AG09309 (cell line): Measurements from ENCODE around the gene TRAPPC12.

Experiments
- DNase-seq: peaks from one replicate; pipeline ENCODE4 v3.0.0-alpha.2; 2010; ENCODE audit warnings: low read depth
- H3K4me3 ChIP-seq: 2 replicates; pipeline ENCODE4 v1.5.1; 2011; ENCODE audit warnings: mild to moderate bottlenecking, low read depth, low read length, moderate library complexity; ENCODE audit not compliant: control insufficient read depth
- CTCF ChIP-seq: IDR thresholded peaks from 2 replicates; pipeline ENCODE4 v1.5.1; 2011; ENCODE audit warnings: mild to moderate bottlenecking, low read depth, low read length, inconsistent platforms; ENCODE audit not compliant: insufficient read depth, control insufficient read depth; ENCODE audit errors: missing control alignments

The TRAPPC12 gene

GRCh38 chr2:3435445-3435844 is 56.0 kb downstream of the TRAPPC12 start:
- H3K4me3 ChIP-seq, result no peak overlapping the region
- DNase-seq, result no peak
- no peak for TF ChIP-seq CTCF

GRCh38 chr2:3440477-3440876 is 61.0 kb downstream of the TRAPPC12 start:
- no peak for TF ChIP-seq CTCF
- no peak for DNase-seq
- H3K4me3 ChIP-seq, result no peak overlapping the region

- TF ChIP-seq CTCF, result no peak
- H3K4me3 ChIP-seq, result no peak overlapping the region
- DNase-seq, result no peak
These were observed 62.0 kb downstream of the TRAPPC12 start for GRCh38 chr2:3441465-3441864.

- DNase-seq, result no peak
- H3K4me3 ChIP-seq, result no peak overlapping the region
- TF ChIP-seq CTCF, result no peak
These were observed 62.7 kb downstream of the TRAPPC12 start for GRCh38 chr2:3442185-3442584.

- H3K4me3 ChIP-seq, result no peak overlapping the region
- no peak for TF ChIP-seq CTCF
- DNase-seq, result no peak
These were observed 63.6 kb downstream of the TRAPPC12 start for GRCh38 chr2:3443083-3443482.

- H3K4me3 ChIP-seq, result no peak overlapping the region
- TF ChIP-seq CTCF, result no peak
These were observed 64.1 kb downstream of the TRAPPC12 start for GRCh38 chr2:3443506-3444084.

GRCh38 chr2:3445891-3446290 is 66.4 kb downstream of the TRAPPC12 start:
- no peak for TF ChIP-seq CTCF
- no peak overlapping the region for H3K4me3 ChIP-seq
- no peak for DNase-seq

More at GRCh38 chr2:3443506-3444084, 64.1 kb downstream of the TRAPPC12 start:
- no peak for DNase-seq
